GM20431 (cell line): ENCODE data around the gene CMPK1.
"Not testable (repeated sequence)": the region's sequence is repeated elsewhere in the genome, so short reads cannot be mapped to it uniquely, and the experiment has no call there.

Source experiments
- in situ Hi-C: fragments of 300-500 bp; cut with MseI, MboI; formaldehyde crosslinking; loops from one replicate; pipeline ENCODE4 v1.15.0; 2020; ENCODE audit warnings: low sequenced_read_pairs; ENCODE audit not compliant: unreplicated experiment

CMPK1 gene

GRCh38 chr1:47333578-47333921 is at the start of gene CMPK1:
Gene CMPK1, plus strand, starts transcription at chr1:47333790. Its CDS starts 156 bp downstream, at chr1:47333946.
- in situ Hi-C loops = no loop called here

DNA sequence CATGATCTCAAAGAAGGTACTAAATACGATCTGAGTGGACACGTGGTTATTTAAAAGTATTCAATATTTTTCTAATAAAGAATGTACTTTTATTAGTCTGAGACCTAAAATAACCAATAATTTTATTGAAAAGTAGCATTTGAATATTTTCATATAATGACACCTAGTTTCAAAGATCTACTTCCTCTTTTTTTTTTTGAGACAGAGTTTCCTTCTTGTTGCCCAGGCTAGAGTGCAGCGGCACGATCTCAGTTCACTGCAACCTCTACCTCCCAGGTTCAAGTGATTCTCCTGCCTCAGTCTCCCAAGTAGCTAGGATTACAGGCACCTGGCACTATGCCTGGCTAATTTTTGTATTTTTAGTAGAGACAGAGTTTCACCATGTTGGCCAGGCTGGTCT is 45.5 kb upstream of the CMPK1 start:
- in situ Hi-C loops = not testable (repeated sequence)

GRCh38 chr1:47294863-47295262 is 38.7 kb upstream of the CMPK1 start:
- in situ Hi-C loops = not testable (repeated sequence)

DNA sequence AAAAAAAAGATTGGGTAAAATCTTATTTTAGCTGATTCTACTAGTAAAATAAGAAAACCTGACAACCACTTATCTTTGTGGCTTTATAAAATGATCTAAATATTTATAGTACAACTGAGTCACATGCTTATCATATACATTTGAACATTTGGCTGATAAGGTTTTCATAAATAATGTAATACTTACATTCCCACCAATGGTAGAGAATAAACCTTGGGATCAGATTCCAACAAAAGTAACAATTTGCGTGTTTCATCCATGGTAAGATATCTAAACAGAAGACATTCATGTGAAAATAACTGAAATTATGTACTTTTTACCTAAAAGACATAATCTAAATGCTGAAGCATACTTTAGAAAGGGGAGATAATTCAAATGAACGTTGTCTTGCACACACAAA is 38.0 kb upstream of the CMPK1 start:
- in situ Hi-C loops = no loop called here

GRCh38 chr1:47298025-47298699 is 35.4 kb upstream of the CMPK1 start:
- in situ Hi-C loops = no loop called here

GRCh38 chr1:47302472-47302871 is 31.1 kb upstream of the CMPK1 start:
- in situ Hi-C loops = no loop called here

DNA sequence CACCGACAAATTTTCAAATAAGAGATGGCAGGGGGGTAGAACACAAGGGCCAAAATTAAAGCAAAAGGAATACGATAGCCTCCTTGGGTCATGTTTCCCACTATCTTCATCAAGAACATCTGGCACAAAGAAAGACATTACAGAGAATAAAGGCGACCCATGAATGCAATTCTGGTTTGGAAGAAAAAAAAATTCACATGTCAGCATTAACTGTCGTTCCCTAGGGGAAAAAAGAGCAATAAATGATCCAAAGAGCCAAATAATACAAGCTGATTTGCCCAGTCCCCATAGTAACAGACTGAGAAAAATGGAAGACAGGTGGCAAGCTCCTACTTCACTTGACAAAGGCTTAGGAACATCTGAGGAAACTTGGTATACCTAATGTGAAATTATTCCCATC is 24.2 kb upstream of the CMPK1 start:
- in situ Hi-C loops = no loop called here

DNA sequence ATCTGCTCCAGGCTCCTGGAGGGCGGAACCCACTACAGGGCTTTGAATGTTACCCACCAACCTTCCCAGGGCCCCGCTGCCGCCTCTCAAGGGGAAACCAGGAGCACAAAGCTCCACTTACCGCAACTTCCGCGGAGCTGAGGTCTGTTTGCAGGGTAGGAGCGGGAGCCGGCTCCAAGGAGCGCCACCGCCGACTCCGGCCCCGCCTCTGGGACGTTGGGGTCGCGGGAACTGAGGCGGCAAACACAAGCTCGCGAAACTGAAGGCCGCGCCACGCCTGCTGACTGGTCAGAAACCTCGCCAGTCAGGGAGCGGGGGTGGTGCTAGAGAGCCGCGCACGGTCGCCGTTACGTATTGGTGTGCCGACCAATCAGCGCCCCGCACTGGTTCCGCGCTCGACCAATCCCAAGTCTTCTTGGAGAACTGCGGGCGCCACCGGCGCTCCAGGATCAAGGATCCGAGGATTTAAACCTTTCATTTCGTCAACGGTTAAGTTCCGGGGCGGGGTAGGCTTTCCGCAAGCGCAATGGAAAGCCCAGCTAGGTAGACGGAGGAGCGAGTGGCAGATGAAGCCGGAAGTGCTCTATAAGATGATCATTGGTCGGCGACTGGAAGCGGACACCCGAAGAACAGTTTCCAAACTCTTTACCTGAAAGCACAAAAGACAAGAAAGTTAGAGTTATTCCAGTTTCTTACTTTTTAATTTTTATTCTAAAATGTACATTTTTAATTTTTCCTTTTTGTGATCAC is 19.5 kb upstream of the CMPK1 start, which contains the start of gene STIL:
STIL (minus strand) TSS at position 233 of the 750 bp plus-strand sequence. CDS start 3,828 bp downstream, outside the sequence.
- in situ Hi-C loops = no loop called here

DNA sequence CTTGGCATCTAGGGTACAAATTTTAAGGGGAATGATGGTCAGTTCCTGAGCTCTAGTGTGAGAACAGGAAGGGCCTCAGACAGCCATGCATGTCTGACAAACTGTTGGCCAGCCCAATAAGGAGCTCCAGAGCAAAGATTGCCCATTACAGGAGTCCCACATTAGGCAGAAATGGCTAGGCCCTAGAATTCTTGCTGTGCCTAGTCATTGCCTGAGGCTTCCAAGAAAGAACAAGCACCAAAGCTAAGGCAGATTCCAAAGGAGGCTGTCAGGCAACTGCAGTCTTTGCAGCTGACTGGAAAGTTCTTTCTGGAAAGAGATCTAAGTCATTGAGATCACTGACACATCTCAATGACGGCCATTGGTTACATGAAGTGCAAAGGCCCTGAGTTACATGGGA is 15.7 kb upstream of the CMPK1 start:
- in situ Hi-C loops = no loop called here

DNA sequence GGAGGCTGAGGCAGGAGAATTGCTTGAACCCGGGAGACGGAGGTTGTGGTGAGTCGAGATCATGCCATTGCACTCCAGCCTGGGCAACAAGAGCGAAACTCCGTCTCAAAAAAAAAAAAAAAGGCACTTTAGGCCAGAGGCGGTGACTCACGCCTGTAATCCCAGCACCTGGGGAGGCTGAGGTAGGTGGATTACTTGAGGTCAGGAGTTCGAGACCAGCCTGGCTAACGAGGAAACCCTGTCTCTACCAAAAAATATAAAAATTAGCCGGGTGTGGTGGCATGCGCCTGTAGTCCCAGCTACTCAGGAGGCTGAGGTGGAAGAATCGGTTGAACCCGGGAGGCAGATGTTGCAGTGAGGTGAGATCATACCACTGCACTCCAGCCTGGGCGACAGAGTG is 13.6 kb upstream of the CMPK1 start:
- in situ Hi-C loops = not testable (repeated sequence)

DNA sequence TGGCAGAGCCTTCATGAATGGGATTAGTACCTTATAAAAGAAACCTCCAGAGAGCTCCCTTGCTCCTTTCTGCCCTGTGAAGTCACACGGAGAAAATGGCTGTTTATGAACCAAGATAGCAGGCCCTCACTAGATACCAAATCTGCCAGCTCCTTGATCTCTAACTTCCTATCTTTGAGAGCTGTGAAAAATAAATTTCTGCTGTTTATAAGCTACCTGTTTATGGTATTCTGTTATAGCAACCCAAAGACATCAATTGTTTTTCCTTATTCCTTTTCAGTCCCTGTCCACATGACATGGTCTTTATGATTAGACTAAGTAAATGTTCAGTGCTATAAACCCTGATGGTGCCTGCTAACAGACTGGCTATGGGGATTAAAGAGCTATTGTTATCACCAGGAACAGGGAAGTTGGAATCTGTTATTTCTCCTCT is 10.0 kb upstream of the CMPK1 start:
- in situ Hi-C loops = no loop called here

DNA sequence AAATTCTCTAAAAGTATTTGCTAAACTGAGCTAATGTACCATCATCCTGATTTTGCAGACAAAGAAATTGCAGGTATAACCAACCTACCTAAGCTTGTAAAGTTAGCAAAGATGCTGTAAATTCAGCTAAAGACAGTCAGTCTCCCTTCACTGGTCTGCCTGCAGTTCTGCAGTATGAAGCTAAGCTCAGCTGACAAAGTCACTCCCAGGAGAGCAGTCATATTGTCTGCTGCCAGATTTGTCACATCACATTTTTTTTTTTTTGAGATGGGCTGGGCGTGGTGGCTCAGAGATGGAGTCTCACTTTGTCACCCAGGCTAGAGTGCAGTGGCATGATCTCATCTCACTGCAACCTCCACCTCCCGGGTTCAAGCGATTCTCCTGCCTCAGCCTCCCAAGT is 8.9 kb upstream of the CMPK1 start:
- in situ Hi-C loops = no loop called here

DNA sequence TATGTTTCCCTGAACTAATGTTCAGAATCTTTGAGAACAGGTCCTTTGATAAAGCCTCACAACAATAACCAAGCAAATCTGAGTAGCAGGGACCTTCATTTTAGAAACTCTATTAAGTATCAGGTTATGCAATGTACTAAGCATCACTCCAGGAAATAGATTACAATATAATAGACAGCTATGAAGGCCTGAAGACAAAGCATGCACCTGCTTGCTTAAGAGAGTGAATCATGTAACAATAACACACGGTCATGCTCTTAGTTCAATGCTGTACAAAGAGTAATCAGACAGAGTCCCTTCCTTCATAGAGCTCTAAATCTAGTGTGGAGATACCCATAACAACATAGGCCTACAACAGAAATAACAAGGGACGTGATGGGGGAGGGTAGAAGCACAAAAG is 8.1 kb upstream of the CMPK1 start:
- in situ Hi-C loops = no loop called here

DNA sequence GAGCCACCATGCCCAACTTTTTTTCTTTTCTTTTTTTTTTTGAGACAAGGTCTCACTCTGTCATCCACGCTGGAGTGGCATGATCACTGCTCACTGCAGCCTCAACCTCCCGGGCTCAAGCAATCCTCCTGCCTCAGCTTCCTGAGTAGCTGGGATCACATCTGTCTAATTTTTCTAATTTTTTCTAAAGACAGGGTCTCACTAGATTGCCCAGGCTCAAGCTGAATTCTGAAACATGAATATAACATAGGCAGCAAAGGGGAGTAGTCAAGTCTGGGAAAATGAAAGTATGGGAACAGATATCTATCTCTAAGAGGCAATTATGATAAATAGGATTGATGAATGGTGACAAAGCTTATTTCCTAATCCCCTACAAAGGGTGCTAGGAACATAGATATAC is 7.3 kb upstream of the CMPK1 start:
- in situ Hi-C loops = no loop called here

DNA sequence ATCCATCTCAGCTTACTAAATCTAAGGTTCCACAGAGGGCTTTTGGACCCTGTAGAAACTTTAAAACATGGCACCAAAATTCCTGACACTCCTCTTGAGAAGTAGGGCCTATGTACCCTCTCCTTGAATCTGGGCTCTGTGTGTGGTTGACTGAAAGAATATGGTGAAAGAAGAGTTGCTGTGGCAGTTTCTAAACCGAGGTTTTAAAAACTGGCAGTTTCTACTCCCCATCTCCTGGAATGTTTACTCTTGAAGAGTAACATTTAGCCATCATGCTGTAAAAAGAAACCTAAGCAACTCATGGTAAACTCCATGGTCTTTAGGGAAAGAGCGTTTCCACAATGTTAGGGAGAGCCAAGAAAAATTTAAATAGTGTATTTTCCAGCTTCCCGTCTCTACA is 4.6 kb upstream of the CMPK1 start:
- in situ Hi-C loops = no loop called here

GRCh38 chr1:47330212-47330611 is 3.4 kb upstream of the CMPK1 start:
- in situ Hi-C loops = no loop called here

GRCh38 chr1:47331875-47332274 is 1.7 kb upstream of the CMPK1 start:
- in situ Hi-C loops = no loop called here

DNA sequence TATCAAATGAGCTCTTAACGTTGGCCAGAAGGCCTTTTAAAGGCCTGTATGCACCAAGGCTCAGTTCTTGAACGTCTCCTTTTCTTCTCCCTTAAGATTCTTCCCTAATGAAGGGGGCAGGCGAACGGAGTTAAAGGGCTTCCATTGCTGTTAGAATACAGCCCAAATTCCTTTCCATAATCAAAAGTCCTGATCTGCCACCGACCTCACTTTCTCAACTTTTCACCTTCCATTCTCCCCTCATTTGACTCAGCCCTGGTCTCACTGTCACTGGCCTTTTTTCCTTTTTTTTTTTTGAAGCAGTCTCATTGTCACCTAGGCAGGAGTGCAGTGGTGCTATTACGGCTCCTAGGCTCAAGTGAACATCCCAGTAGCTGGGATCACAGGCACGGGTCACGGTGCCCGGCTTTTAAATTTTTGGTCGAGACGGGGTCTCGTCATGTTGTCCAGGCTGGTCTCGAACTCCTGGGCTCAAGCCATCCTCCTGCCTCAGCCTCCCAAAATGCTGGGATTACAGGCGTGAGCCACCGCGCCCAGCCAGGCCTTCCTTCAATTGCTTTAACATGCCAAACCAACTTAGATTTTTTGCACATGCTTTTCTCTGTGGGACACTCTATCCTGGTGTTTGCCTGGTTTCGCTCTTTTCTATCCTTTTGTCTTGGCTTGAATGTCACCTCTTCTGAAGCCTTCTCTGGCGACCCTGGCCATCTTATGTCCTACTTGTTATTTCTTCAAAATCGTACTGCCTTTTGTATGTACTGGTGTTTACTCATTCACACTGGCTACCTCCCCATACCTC is 612 bp upstream of the CMPK1 start:
- in situ Hi-C loops = no loop called here

GRCh38 chr1:47333922-47334764 is 553 bp downstream of the CMPK1 start:
- in situ Hi-C loops = no loop called here
